IMR-90 (cell line): Measurements from ENCODE around the gene MAML2. TPM values are rescaled to one million over a fixed set of nuclear protein-coding genes. Genes with fewer than 3 reads are reported as not detected.

ENCODE experiments used
- ATAC-seq: fragments of 200-7000 bp; cut with Tn5 transposase; 2 replicates; pipeline ENCODE4 v1.9.1; 2020; ENCODE audit warnings: low read depth, mild to moderate bottlenecking, moderate library complexity
- BruUV-seq: library from RNA; stranded (reverse); fragments of 400-500 nt; replicated peaks from 2 replicates; lab custom pipeline; 2021; lab: Mats Ljungman, UMichigan
- CTCF ChIA-PET: fragments of 300-600 bp; formaldehyde crosslinking; extraction: SDS; loops from one replicate; lab custom pipeline; 2021; ENCODE audit warnings: antibody characterized with exemption; lab: Yijun Ruan, JAX
- POLR2A ChIA-PET: fragments of 300-600 bp; sonication (Branson Sonifier 250); formaldehyde crosslinking; loops from one replicate; lab custom pipeline; 2022; ENCODE audit warnings: antibody characterized with exemption; ENCODE audit not compliant: unreplicated experiment; lab: Charles Lee
- DNase-seq: peaks from one replicate; pipeline ENCODE4 v3.0.0; 2013
- H2AFZ ChIP-seq: replicated peaks from 2 replicates; pipeline ENCODE3; 2013; ENCODE audit warnings: low read length, mild to moderate bottlenecking; ENCODE audit not compliant: poor library complexity
- H2AK5ac ChIP-seq: 2 replicates; pipeline ENCODE4 v1.6.1; 2013; ENCODE audit warnings: low read depth, low read length, inconsistent platforms
- H2AK9ac ChIP-seq: replicated peaks from 2 replicates; pipeline ENCODE3; 2013; ENCODE audit warnings: mild to moderate bottlenecking, low read depth, low read length, moderate library complexity; ENCODE audit not compliant: poor library complexity
- H2BK120ac ChIP-seq: 2 replicates; pipeline ENCODE4 v1.6.1; 2013; ENCODE audit warnings: low read depth, low read length, inconsistent platforms
- H2BK15ac ChIP-seq: 3 replicates; pipeline ENCODE4 v1.6.1; 2013; ENCODE audit warnings: low read depth, low read length, inconsistent platforms
- H2BK20ac ChIP-seq: 2 replicates; pipeline ENCODE4 v1.6.1; 2013; ENCODE audit warnings: low read depth, mild to moderate bottlenecking, inconsistent platforms, low read length, moderate library complexity
- H2BK5ac ChIP-seq: 2 replicates; pipeline ENCODE4 v1.6.1; 2013; ENCODE audit warnings: mild to moderate bottlenecking, low read depth, low read length, inconsistent platforms; ENCODE audit not compliant: poor library complexity, severe bottlenecking
- H3K14ac ChIP-seq: replicated peaks from 2 replicates; pipeline ENCODE4 v1.6.1; 2013; ENCODE audit warnings: low read depth, low read length, inconsistent platforms
- H3K18ac ChIP-seq: 2 replicates; pipeline ENCODE4 v1.6.1; 2013; ENCODE audit warnings: low read depth, low read length, control low read depth
- H3K23ac ChIP-seq: 2 replicates; pipeline ENCODE4 v1.6.1; 2013; ENCODE audit warnings: low read depth, low read length, inconsistent platforms
- H3K27ac ChIP-seq: 2 replicates; pipeline ENCODE4 v1.5.1; 2013; ENCODE audit warnings: mild to moderate bottlenecking, control low read depth, low read length; ENCODE audit not compliant: insufficient read depth
- H3K27me3 ChIP-seq: 2 replicates; pipeline ENCODE4 v1.6.1; 2013; ENCODE audit warnings: low read length; ENCODE audit not compliant: control insufficient read depth, insufficient read depth
- H3K36me3 ChIP-seq: 2 replicates; pipeline ENCODE4 v1.6.1; 2013; ENCODE audit warnings: low read length, mixed read lengths; ENCODE audit not compliant: control insufficient read depth, insufficient read depth
- H3K4ac ChIP-seq: 2 replicates; pipeline ENCODE4 v1.6.1; 2013; ENCODE audit warnings: low read depth, low read length, inconsistent platforms
- H3K4me1 ChIP-seq: 2 replicates; pipeline ENCODE4 v1.6.1; 2013; ENCODE audit warnings: low read length, mixed read lengths; ENCODE audit not compliant: control insufficient read depth, insufficient read depth
- H3K4me2 ChIP-seq: 2 replicates; pipeline ENCODE4 v1.6.1; 2013; ENCODE audit warnings: low read depth, mild to moderate bottlenecking, control low read depth, low read length, moderate library complexity
- H3K4me3 ChIP-seq: 2 replicates; pipeline ENCODE4 v1.5.1; 2013; ENCODE audit warnings: low read depth, mild to moderate bottlenecking, control low read depth, low read length, moderate library complexity; ENCODE audit not compliant: insufficient read depth
- H3K56ac ChIP-seq: 2 replicates; pipeline ENCODE4 v1.6.1; 2013; ENCODE audit warnings: low read length, inconsistent platforms; ENCODE audit not compliant: insufficient read depth; ENCODE audit errors: extremely low read depth
- H3K79me1 ChIP-seq, 2 experiments: 2 replicates each; pipeline ENCODE4 v1.6.1; 2013; ENCODE audit warnings: low read length in 2 of 2, inconsistent platforms in 1 of 2, low read depth in 1 of 2
- H3K9ac ChIP-seq: 2 replicates; pipeline ENCODE4 v1.6.1; 2013; ENCODE audit warnings: low read depth, low read length, control low read depth
- H3K9me1 ChIP-seq: 2 replicates; pipeline ENCODE4 v1.6.1; 2013; ENCODE audit warnings: low read length, inconsistent platforms; ENCODE audit not compliant: insufficient read depth
- H3K9me3 ChIP-seq: 2 replicates; pipeline ENCODE4 v1.6.1; 2013; ENCODE audit warnings: low read length; ENCODE audit not compliant: control insufficient read depth, insufficient read depth
- H4K20me1 ChIP-seq: 2 replicates; pipeline ENCODE4 v1.6.1; 2013; ENCODE audit warnings: low read length, inconsistent platforms; ENCODE audit not compliant: insufficient read depth
- H4K5ac ChIP-seq: 2 replicates; pipeline ENCODE4 v1.6.1; 2013; ENCODE audit warnings: mild to moderate bottlenecking, low read depth, low read length, control low read depth
- H4K8ac ChIP-seq, 2 experiments: 2 replicates each; pipeline ENCODE4 v1.6.1; 2013; ENCODE audit warnings: low read depth in 2 of 2, low read length in 2 of 2, control low read depth in 1 of 2, inconsistent platforms in 1 of 2
- H4K91ac ChIP-seq: 2 replicates; pipeline ENCODE4 v1.6.1; 2013; ENCODE audit warnings: low read depth, low read length, inconsistent platforms; ENCODE audit not compliant: insufficient read depth
- CTCF ChIP-seq: conservative IDR thresholded peaks from 2 replicates; pipeline ENCODE4 v1.5.1; 2012; ENCODE audit warnings: mild to moderate bottlenecking, low read depth, low read length, improper control_type of control experiment
- MAZ ChIP-seq: IDR thresholded peaks from 2 replicates; pipeline ENCODE4 v1.6.1; 2012; ENCODE audit warnings: low read depth, mild to moderate bottlenecking, low read length, improper control_type of control experiment, moderate library complexity, borderline replicate concordance
- WGBS, 2 experiments: methylation state at CpG; one replicate each; pipeline versions ENCODE4 v1.1.5 to v1.1.7; 2013; ENCODE audit warnings: missing lambda C conversion rate in 2 of 2; ENCODE audit not compliant: insufficient read length in 1 of 2; ENCODE audit errors: extremely low coverage in 2 of 2; 5-methylcytosine and 5-hydroxymethylcytosine counted together
- dilution Hi-C: fragments of 300-500 bp; cut with HindIII; formaldehyde crosslinking; loops from one replicate; pipeline ENCODE4 v1.14.3; 2018; ENCODE audit warnings: low sequenced_read_pairs; ENCODE audit not compliant: unreplicated experiment
- in situ Hi-C: fragments of 300-500 bp; cut with MboI; formaldehyde crosslinking; loops from 3 replicates; pipeline ENCODE4 v1.14.3; 2019; ENCODE audit warnings: low sequenced_read_pairs, inconsistent platforms, mixed read lengths
- intact Hi-C: fragments of 100-400 bp; cut with micrococcal nuclease; formaldehyde crosslinking; loops from 2 replicates; pipeline ENCODE4 v1.10.0; 2022
- polyA plus RNA-seq, 3 experiments: library from polyadenylated mRNA; depleted of rRNA; stranded (reverse); fragments of >200 nt; gene quantifications; 2 replicates each; pipeline ENCODE4 v1.2.3, GENCODE V29; 2012; ENCODE audit warnings: low replicate concordance in 1 of 3
- total RNA-seq: library from RNA; depleted of rRNA; stranded (reverse); fragments of >200 nt; gene quantifications from 2 replicates; pipeline ENCODE4 v1.2.3, GENCODE V29; 2012

The MAML2 gene
- total and polyA plus RNA-seq, 2 of the 4 experiments (the other 2 are of a cell fraction), result 15.0 to 19.5 TPM

GRCh38 chr11:96282625-96283220, 60.3 kb downstream of the MAML2 start:
- ChIA-PET CTCF (no interaction called here), POLR2A (no interaction called here)
- Histone ChIP-seq H3K18ac (no peak overlapping the region), H3K14ac (no peak overlapping the region), H3K79me1 (peaks cover 12 to 58% of the 10 kb centered on the region in 2 experiments), H3K27me3 (no peaks in the 10 kb centered on the region), H2AK9ac (no peak overlapping the region), H4K91ac (no peak overlapping the region), H2BK15ac (no peak overlapping the region), H2BK20ac (no peak overlapping the region), H4K8ac (no peak overlapping the region), H3K9me1 (peaks cover 11% of the 10 kb centered on the region), H3K36me3 (no peaks in the 10 kb centered on the region), H3K4me3 (no peak overlapping the region), H3K23ac (no peak overlapping the region), H3K56ac (no peak overlapping the region), H3K4ac (no peak overlapping the region), H3K4me1 (peaks cover 12% of the 10 kb centered on the region; the same call in 1 of the 2 replicates), H2AK5ac (no peak overlapping the region), H4K5ac (no peak overlapping the region), H3K4me2 (no peak overlapping the region), H3K9me3 (no peaks in the 10 kb centered on the region), H3K9ac (no peak overlapping the region), H3K27ac (no peak overlapping the region), H2BK120ac (no peak overlapping the region), H4K20me1 (peaks cover 8% of the 10 kb centered on the region), H2BK5ac (no peak overlapping the region), H2AFZ (no peak overlapping the region)
- DNase-seq (no peak), ATAC-seq (no peak)
- in situ Hi-C loops (no loop called here), dilution Hi-C loops (no loop called here), intact Hi-C loops (no loop called here)
- BruUV-seq, result no TSS peak
- no peak for TF ChIP-seq CTCF
- no peak for TF ChIP-seq MAZ
- no CpG with 5 or more reads among the region's 2 CpGs for WGBS, 2 experiments
